HUES48 (cell line): Measurements from ENCODE around the gene IMP4.

ENCODE experiments used
- H3K27ac ChIP-seq: one replicate; pipeline ENCODE4 v1.7.0; 2013; ENCODE audit warnings: low read depth, low read length, inconsistent platforms
- H3K27me3 ChIP-seq: 2 replicates; pipeline ENCODE4 v1.6.1; 2013; ENCODE audit warnings: mild to moderate bottlenecking, low read length; ENCODE audit not compliant: control insufficient read depth, insufficient read depth
- H3K36me3 ChIP-seq: 2 replicates; pipeline ENCODE4 v1.6.1; 2013; ENCODE audit warnings: low read length; ENCODE audit not compliant: control insufficient read depth, insufficient read depth
- H3K4me1 ChIP-seq: 2 replicates; pipeline ENCODE4 v1.6.1; 2013; ENCODE audit warnings: mild to moderate bottlenecking, low read length; ENCODE audit not compliant: control insufficient read depth, insufficient read depth
- H3K4me3 ChIP-seq: 2 replicates; pipeline ENCODE4 v1.5.1; 2013; ENCODE audit warnings: mild to moderate bottlenecking, low read depth, low read length
- H3K9ac ChIP-seq: 2 replicates; pipeline ENCODE4 v1.6.1; 2013; ENCODE audit warnings: mild to moderate bottlenecking, low read depth, low read length, moderate library complexity
- H3K9me3 ChIP-seq: 2 replicates; pipeline ENCODE4 v1.6.1; 2013; ENCODE audit warnings: low read length; ENCODE audit not compliant: control insufficient read depth, insufficient read depth

IMP4 gene

DNA sequence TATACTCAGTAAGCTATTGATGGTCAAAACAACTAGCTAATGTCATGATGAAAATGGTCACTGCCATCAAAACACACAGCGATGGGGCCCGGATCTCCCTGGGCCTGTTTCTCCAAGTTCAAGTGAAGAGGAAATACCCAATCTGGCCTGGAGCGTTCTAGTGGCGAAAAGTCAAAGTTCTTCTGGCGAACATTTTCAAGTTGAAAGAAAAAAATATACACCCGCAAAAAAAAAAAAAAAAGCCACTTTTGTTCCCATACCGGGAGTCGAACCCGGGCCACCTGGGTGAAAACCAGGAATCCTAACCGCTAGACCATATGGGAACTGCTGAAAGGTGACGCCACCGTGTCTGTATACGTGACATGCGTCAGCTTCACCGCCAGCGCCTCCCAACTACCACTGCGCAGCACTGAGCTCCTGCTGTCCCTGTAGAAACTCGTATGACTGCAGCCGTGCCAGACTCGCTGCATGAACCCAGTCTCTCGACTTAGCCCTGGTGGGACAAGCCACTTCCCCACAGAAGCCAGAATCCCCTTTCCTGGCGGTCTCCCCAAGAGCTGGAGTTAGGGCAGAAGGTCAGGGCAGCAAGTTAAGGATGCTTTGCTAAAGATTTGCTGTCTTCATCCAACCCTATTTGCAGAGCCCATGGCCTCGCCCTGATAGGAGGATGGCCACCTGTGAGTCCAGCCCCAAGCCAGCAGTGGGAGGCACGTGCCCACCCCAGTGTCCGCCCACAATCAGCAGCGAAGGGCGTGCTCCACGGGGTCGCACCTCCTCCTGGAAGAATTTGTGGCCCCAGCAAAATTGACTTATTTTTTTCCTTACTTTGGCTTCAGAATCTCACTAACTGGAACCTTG lies 5.6 kb upstream of the IMP4 start:
- peaks cover 24% of the 10 kb centered on the region for H3K36me3 ChIP-seq
- peak overlapping the region; percentile 77 for H3K4me3 ChIP-seq
- H3K27me3 ChIP-seq, result no peaks in the 10 kb centered on the region
- peak overlapping the region; percentile 3 for H3K27ac ChIP-seq
- peaks cover 8% of the 10 kb centered on the region; the same call in 1 of the 2 replicates for H3K4me1 ChIP-seq
- H3K9me3 ChIP-seq, result no peaks in the 10 kb centered on the region
- H3K9ac ChIP-seq, result peak overlapping the region; percentile 46; the same call in 1 of the 2 replicates

DNA sequence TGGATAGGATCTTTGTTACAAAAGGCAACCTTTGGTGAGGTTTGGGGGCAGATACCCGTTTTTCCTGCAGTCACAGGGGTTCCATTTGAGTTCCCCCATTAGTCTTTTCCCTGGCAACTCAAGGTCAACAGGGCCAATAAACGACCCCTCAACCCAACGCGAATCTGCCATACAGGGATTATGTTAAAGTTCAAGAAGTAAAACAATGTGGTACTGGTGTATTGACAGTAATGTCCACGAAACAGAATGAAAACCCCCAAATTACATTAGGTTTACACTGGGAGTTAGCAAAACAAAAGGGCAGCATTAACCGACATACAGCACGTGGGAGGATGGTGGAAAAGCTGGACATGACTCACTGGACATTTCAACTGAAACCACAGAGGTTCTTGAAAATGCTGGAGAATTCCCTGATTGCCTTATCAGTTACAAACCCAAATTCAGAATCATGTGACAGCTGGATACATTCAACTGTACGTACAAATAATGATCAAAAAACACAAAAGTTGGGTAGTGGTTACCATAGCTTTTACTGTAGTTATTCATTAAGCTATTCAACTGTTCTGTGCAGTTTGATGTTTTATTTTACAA lies 4.9 kb upstream of the IMP4 start:
- peaks cover 24% of the 10 kb centered on the region for H3K36me3 ChIP-seq
- H3K4me3 ChIP-seq, result peak overlapping the region; percentile 77
- H3K9ac ChIP-seq, result no peak overlapping the region
- no peak overlapping the region for H3K27ac ChIP-seq
- H3K27me3 ChIP-seq, result no peaks in the 10 kb centered on the region
- no peaks in the 10 kb centered on the region for H3K9me3 ChIP-seq
- H3K4me1 ChIP-seq, result peaks cover 8% of the 10 kb centered on the region; the same call in 1 of the 2 replicates

DNA sequence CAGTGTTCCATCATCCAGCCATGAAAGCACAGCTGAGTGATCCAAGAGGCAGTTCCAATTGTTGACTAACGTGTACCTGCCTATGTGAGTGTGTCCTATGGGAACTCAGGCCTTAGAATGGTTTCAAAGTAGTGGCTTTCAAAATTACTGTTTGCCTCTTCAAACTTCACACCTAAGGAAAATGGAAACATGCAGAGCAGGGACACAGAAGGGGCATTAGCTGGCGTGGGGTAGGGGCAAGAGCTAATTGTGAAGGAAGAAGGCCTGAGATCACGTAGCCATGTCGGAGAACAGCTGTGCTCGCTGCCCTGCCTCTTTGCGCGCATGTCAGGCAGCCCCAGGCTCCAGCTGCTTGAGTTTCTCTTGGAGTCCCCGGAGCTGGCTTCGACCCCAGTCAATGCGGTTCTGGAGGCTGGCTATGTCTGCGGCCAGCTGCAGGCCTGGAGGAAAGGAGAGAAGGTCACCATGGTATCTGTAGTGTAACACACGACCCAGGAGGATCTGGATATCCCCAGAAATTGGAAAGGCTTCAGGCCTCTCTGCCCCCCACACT lies 3.8 kb upstream of the IMP4 start:
- Histone ChIP-seq H3K4me3 (no peak overlapping the region), H3K4me1 (peaks cover 8% of the 10 kb centered on the region; the same call in 1 of the 2 replicates)

DNA sequence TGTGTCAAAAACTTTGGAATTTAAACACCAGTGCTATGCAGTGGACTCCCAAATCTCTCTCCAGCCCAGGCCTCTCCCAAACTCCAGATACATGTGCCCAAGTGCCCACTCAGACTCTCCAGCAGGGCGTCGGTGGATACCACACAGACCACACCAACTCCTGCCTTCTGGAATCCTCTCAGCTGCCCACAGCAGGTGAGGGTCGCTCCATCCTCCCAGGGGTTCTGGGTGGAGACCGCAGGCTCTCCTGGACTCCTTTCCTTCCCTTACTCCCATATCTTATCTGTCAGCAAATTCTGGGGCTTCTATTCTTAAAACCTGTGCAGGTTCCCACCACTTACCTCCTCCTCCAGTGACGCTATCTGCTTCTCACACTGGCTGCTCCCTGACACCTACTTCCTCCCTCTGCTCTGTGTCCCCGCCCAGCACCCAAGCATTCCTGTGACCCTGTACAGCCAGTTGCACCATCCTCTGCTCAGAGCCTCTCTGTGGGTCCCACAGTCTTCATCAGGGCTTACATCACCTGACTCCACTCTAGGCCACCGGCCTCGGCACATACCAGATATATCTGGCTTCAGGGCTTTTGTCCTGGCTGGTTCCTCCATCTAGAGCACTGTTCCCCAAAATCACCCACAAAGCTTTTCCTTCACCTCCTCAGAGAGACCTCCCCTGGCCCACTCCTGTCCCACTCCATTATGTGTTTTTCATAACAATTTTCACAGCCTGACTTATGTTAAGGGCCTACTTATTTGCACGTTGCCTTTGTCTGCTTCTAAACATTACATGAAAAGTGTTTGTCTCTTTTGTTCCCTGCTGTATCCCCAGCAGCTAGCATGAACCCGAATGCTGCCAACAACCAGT lies 2.6 kb upstream of the IMP4 start:
- Histone ChIP-seq H3K9me3 (no peaks in the 10 kb centered on the region), H3K4me3 (no peak overlapping the region), H3K4me1 (peaks cover 8% of the 10 kb centered on the region; the same call in 1 of the 2 replicates), H3K27me3 (no peaks in the 10 kb centered on the region), H3K27ac (no peak overlapping the region), H3K36me3 (peaks cover 33% of the 10 kb centered on the region), H3K9ac (no peak overlapping the region)

More for the DNA sequence above, 3.8 kb upstream of the IMP4 start:
- no peaks in the 10 kb centered on the region for H3K27me3 ChIP-seq
- H3K27ac ChIP-seq, result no peak overlapping the region
- no peak overlapping the region for H3K9ac ChIP-seq
- H3K9me3 ChIP-seq, result no peaks in the 10 kb centered on the region
- peaks cover 24% of the 10 kb centered on the region for H3K36me3 ChIP-seq

DNA sequence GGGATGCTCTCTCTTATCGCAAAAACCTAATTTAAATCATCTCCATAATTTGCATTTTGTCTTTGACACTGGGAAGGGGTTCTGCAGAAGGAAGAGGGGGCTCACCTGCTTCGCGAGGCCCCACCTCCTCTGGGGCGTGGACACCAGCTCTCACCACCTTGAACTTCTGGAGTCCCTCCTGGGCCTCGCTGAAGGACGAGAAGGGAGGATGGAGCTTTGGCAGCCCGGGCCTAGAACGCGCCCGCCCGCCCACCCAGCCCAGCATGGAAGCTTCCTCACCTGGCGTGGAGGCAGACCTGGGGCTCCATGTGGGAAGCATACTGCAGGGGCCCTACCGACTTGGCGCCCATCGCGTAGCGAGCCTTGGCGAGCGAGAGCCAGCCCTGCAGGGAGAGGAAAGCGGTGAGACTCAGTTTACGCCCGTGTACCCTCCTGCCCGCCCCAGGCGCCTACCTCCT lies 1.1 kb upstream of the IMP4 start:
- H3K27ac ChIP-seq, result no peak overlapping the region
- peaks cover 48% of the 10 kb centered on the region for H3K36me3 ChIP-seq
- H3K9ac ChIP-seq, result peak overlapping the region; percentile 17; the same call in 1 of the 2 replicates

DNA sequence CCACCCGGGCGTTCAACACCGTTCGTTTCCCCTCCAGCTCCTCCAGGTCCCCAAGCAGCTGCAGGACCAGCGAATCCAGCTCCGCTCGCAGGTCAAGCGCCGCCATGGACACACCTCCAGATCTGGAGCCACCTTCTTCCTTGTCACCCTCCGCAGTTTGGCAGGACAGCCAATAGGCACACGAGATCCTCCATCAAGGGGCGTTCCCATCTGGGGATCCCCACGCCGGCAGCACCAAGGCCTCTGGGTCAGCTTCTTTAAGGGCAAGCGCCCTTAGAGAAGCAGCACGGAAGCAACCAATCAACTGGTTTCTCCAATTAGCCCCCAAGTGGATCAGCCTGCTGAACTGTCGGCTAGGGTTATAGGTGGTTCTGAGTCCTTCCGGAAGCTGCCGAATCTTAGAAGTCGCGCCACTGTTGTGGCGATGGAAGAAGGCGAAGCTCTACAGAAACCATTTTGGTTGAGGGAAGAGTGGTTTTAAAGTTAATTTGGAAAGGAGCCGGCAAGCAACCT lies 621 bp upstream of the IMP4 start:
- peaks cover 53% of the 10 kb centered on the region for H3K36me3 ChIP-seq
- H3K27ac ChIP-seq, result peak overlapping the region; percentile 91
- H3K4me3 ChIP-seq, result peak overlapping the region; percentile 83
- H3K9me3 ChIP-seq, result no peaks in the 10 kb centered on the region
- H3K9ac ChIP-seq, result peak overlapping the region; percentile 65
- no peaks in the 10 kb centered on the region for H3K27me3 ChIP-seq
- peaks cover 8% of the 10 kb centered on the region; the same call in 1 of the 2 replicates for H3K4me1 ChIP-seq

More for the DNA sequence above, 1.1 kb upstream of the IMP4 start:
- no peaks in the 10 kb centered on the region for H3K9me3 ChIP-seq
- H3K27me3 ChIP-seq, result no peaks in the 10 kb centered on the region
- peaks cover 8% of the 10 kb centered on the region; the same call in 1 of the 2 replicates for H3K4me1 ChIP-seq
- H3K4me3 ChIP-seq, result peak overlapping the region; percentile 83

DNA sequence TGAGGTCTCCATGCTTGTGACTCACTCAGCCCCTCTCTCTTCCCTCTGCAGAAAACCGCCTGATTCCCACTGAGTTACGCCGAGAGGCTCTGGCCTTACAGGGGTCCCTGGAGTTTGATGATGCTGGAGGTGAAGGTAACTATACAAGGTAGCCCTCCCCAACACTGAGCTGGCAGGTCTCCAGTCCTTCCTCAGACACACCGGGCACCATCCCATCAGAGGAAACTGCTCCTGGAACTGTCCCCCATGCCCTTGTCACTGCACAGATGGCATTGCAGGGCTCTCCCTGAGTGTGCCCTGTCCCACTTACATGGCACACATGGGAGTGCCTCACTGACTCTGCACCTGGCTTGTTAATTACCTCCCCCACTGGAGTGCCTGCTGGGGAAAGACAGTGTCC lies 1.9 kb downstream of the IMP4 start:
- Histone ChIP-seq H3K9ac (no peak overlapping the region), H3K27me3 (no peaks in the 10 kb centered on the region), H3K27ac (no peak overlapping the region), H3K9me3 (no peaks in the 10 kb centered on the region), H3K36me3 (peaks cover 50% of the 10 kb centered on the region), H3K4me3 (no peak overlapping the region), H3K4me1 (0 out of 2 replicates have a peak, but pooled peaks cover 3% of the 10 kb centered on the region)

DNA sequence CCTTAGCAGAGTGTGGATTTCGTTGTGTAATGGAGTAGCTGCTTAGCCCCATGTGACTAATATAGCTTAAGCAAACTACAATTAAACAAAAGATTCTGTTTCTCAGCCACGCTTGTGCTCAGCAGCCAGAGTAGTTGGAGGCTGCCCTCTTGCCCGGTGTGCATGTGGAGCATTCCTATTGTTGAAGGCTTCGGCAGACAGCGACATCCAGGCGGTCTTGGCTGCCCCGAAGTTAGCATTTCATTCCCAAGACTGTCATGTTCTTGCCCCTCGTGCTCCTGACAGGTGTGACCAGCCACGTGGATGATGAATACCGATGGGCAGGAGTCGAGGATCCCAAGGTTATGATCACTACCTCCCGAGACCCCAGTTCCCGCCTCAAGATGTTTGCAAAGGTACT lies 2.4 kb downstream of the IMP4 start:
- peaks cover 49% of the 10 kb centered on the region for H3K36me3 ChIP-seq
- H3K4me3 ChIP-seq, result no peak overlapping the region

DNA sequence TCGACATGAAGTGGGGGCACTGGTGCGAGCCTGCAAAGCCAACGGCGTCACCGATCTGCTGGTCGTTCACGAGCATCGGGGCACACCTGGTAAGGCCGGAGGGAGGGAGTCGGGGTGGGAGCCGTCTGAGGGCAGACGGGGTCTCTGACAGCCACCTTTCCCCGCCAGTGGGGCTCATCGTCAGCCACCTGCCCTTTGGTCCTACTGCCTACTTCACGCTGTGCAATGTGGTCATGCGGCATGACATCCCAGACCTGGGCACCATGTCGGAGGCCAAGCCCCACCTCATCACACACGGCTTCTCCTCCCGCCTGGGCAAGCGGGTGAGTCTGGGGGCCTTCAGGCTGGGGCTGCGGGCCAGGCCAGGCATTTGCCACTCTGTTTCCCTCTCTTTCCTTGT lies 2.9 kb downstream of the IMP4 start:
- H3K27me3 ChIP-seq, result no peaks in the 10 kb centered on the region
- no peak overlapping the region for H3K9ac ChIP-seq
- H3K9me3 ChIP-seq, result no peaks in the 10 kb centered on the region
- no peak overlapping the region for H3K4me3 ChIP-seq
- H3K4me1 ChIP-seq, result 0 out of 2 replicates have a peak, but pooled peaks cover 3% of the 10 kb centered on the region
- peaks cover 45% of the 10 kb centered on the region for H3K36me3 ChIP-seq
- H3K27ac ChIP-seq, result no peak overlapping the region

More for the DNA sequence above, 2.4 kb downstream of the IMP4 start:
- no peak overlapping the region for H3K9ac ChIP-seq
- no peaks in the 10 kb centered on the region for H3K9me3 ChIP-seq
- no peaks in the 10 kb centered on the region for H3K27me3 ChIP-seq
- H3K27ac ChIP-seq, result no peak overlapping the region
- 0 out of 2 replicates have a peak, but pooled peaks cover 3% of the 10 kb centered on the region for H3K4me1 ChIP-seq
